Subcutaneous adipose tissue (tissue), 4 donors: ENCODE data around the gene NKD1. TPM values are rescaled to one million over a fixed set of nuclear protein-coding genes. Genes with fewer than 3 reads are reported as not detected.

Experiments
- CTCF ChIP-seq: fragments of 450-650 bp; IDR thresholded peaks from one replicate; pipeline ENCODE4 v1.5.1; 2016; ENCODE audit warnings: low read depth, mild to moderate bottlenecking, control low read depth, antibody characterized with exemption, moderate library complexity
- total RNA-seq, 4 donors: library from RNA; depleted of rRNA; stranded (reverse); fragments of >200 nt; gene quantifications; one replicate each; pipeline ENCODE4 v1.1.0, GENCODE V29; 2016

NKD1 gene
- total RNA-seq, 4 donors from 2014 or later, result 0.68 to 2.9 (median 2.1) TPM

- TF ChIP-seq CTCF, result no peak
These were observed 61.3 kb downstream of the NKD1 start for GRCh38 chr16:50609471-50609870.

- TF ChIP-seq CTCF, result no peak
These were observed 62.4 kb downstream of the NKD1 start for GRCh38 chr16:50610331-50611262.

- TF ChIP-seq CTCF, result no peak
These were observed 63.2 kb downstream of the NKD1 start for GRCh38 chr16:50611332-50611934.

- no peak for TF ChIP-seq CTCF
These were observed 64.0 kb downstream of the NKD1 start for GRCh38 chr16:50611995-50612848.

GRCh38 chr16:50612849-50613198 lies 64.6 kb downstream of the NKD1 start:
- TF ChIP-seq CTCF, result no peak

- no peak for TF ChIP-seq CTCF
These were observed 65.2 kb downstream of the NKD1 start for GRCh38 chr16:50613281-50613963.
